Measurements from ENCODE around the gene PRRG3. TPM values are rescaled to one million over a fixed set of nuclear protein-coding genes. Genes with fewer than 3 reads are reported as not detected.

The PRRG3 gene
- total RNA-seq, 1 donor from 2014 or later: not detected

- intact Hi-C loops (cut with micrococcal nuclease): no loop called here
Observed at GRCh38 chrX:151742311-151742710, 47.1 kb downstream of the PRRG3 start.

DNA sequence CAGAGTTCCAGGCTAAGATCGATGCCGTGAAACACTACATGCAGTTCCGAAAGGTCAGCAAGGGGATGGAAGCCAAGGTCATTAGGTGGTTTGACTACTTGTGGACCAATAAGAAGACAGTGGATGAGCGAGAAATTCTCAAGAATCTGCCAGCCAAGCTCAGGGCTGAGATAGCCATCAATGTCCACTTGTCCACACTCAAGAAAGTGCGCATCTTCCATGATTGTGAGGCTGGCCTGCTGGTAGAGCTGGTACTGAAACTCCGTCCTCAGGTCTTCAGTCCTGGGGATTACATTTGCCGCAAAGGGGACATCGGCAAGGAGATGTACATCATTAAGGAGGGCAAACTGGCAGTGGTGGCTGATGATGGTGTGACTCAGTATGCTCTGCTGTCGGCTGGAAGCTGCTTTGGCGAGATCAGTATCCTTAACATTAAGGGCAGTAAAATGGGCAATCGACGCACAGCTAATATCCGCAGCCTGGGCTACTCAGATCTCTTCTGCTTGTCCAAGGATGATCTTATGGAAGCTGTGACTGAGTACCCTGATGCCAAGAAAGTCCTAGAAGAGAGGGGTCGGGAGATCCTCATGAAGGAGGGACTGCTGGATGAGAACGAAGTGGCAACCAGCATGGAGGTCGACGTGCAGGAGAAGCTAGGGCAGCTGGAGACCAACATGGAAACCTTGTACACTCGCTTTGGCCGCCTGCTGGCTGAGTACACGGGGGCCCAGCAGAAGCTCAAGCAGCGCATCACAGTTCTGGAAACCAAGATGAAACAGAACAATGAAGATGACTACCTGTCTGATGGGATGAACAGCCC, 48.6 kb downstream of the PRRG3 start:
- intact Hi-C loops (cut with micrococcal nuclease): no loop called here

- intact Hi-C loops (cut with micrococcal nuclease): no loop called here
Observed at GRCh38 chrX:151745651-151746050, 50.4 kb downstream of the PRRG3 start.

- intact Hi-C loops (cut with micrococcal nuclease): no loop called here
Observed at GRCh38 chrX:151746502-151746901, 51.2 kb downstream of the PRRG3 start.

GRCh38 chrX:151750511-151750910, 55.3 kb downstream of the PRRG3 start:
- intact Hi-C loops (cut with micrococcal nuclease): no loop called here

DNA sequence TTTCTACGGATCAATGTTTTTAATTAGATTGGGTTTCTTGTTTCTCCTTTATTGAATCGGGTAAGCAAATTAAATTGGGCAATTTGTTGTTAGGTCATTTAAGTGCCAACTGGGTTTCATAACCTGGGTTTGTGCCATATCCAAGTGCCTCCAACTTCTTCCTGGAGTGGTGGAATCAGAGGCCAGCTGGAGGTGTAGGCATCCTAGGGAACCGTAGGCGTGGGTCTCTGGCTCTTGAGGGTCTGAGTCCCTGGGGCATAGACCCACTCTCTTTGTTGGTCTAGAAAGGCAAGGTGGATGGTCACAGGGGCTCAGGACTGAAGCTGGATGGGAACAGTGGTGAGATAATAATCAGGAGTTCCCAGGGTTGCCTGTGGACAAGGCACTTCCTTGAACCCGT, 57.6 kb downstream of the PRRG3 start:
- intact Hi-C loops (cut with micrococcal nuclease): loop anchor here (2.0 kb wide), 1 partner anchor 880 kb away; no protein-coding TSS in a partner anchor

DNA sequence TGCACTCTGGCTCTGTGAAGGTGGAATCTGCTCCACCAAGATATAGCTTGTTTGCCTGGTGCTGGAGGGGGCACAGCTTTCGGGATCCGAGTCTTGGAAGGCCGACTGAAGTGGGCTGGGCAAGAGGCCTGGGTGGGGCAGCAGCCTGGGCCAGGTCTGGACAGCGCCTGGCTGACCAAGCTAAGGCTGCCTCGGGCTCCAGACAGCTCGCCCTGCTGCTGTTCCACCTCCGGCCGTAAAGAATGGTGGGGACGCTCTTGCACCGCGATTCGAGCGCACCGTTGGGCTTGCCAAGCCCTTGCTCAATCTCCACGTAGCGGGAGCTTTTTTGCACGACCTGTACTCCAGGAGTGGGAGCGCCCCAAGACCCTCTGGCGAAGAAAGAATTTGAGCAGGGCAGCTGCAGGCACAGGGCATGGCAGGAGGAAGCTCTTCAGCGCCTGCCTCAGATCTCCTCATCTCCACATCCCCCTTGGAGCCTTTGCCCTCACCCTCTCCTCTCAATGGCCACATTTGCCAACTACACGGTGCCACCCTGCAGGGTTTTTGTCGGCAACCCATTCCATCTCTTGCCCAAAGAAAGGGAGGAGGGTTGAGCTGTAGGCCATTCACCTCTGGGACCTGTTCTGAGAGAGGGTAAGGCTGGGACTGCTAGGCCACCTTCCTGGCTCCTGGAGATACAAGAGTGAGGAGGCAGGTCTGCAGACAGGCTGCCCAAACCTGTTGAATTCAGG, 58.2 kb downstream of the PRRG3 start:
- intact Hi-C loops (cut with micrococcal nuclease): loop anchor here (2.0 kb wide), 1 partner anchor 879 kb away; no protein-coding TSS in a partner anchor

DNA sequence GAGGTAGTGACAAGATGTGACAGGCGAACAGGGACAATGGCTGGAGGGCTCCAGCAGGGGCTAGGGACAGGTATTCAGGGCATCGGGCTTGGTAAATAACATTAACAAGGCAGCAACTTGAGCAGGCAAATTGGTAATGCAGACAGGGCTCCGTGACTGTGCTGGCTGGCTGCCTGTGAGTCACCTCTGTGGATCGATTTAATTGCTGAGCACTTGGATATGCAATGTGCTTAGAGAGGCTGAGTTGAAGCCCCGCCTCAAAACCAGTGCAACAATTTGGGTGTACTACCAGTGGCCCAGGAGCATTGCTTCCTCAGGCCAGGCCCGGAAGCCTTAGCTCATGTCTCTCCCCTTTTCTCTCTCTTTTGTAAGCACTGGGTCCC, 58.8 kb downstream of the PRRG3 start:
- intact Hi-C loops (cut with micrococcal nuclease): no loop called here

DNA sequence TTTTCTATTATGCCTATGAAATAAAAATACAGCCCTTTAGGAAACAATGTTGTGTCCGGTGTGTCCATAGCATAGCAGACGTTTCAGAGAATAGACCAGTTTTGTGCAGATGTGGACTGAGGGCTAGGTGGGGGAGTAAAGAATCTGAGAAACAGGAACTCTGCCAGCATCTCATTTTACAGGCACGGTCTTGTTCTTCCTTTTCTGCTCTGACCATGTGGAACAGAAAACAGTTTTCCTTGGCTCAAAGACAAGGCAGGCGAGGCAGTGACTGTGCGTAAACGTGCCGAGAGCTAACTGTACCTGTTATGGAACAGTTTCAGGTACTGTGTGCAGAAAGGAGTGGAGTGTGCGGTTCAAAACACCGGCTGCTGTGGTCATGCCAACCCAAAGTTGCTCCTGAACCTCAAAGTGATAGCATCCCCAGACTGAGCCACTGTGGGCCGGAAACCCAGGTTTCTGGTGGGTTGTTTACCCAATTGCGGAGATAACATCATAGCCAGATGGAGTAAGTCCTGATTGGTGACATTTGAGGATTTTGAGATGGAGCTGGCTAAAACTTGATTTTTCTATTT, 59.5 kb downstream of the PRRG3 start:
- intact Hi-C loops (cut with micrococcal nuclease): no loop called here

Other genes with a start within 250 kb of the PRRG3 start
- not detected in 2 replicates for gene PASD1, start 131.8 kb upstream of the PRRG3 start, total RNA-seq
- not detected in 2 replicates for gene FATE1, start 20.6 kb downstream of the PRRG3 start, total RNA-seq
- not detected in 2 replicates for gene CNGA2, start 39.3 kb downstream of the PRRG3 start, total RNA-seq
- gene MAGEA4, start 217.4 kb downstream of the PRRG3 start, total RNA-seq: not detected in 2 replicates

Measured in T-helper 2 cell treated with Interferon-gamma antibody and Interleukin-4, amounts not matched to agents 100 ng/mL and 5 ng/mL, for 36 hours (primary cell).